GM23248 (cell line): ENCODE data around the gene TFCP2L1. TPM values are rescaled to one million over a fixed set of nuclear protein-coding genes. Genes with fewer than 3 reads are reported as not detected.
"Not testable (repeated sequence)": the region's sequence is repeated elsewhere in the genome, so short reads cannot be mapped to it uniquely, and the experiment has no call there.

Experiments used
- DNase-seq: peaks from one replicate; pipeline ENCODE4 v3.0.0-alpha.2; 2015
- H2AFZ ChIP-seq: fragments of 200-600 bp; sonication (generic); 2 replicates; pipeline ENCODE4 v1.6.1; 2016; ENCODE audit warnings: antibody characterized with exemption
- H3F3A ChIP-seq: fragments of 200-600 bp; sonication (generic); 2 replicates; pipeline ENCODE4 v1.6.1; 2016; ENCODE audit warnings: mild to moderate bottlenecking, antibody characterized with exemption, mixed run types; ENCODE audit not compliant: insufficient read depth
- H3K27ac ChIP-seq: fragments of 200-600 bp; sonication (generic); 2 replicates; pipeline ENCODE4 v1.5.1; 2016; ENCODE audit warnings: mild to moderate bottlenecking
- H3K27me3 ChIP-seq: fragments of 200-600 bp; sonication (generic); replicated peaks from 2 replicates; pipeline ENCODE4 v1.6.1; 2016; ENCODE audit warnings: mild to moderate bottlenecking; ENCODE audit not compliant: insufficient read depth
- H3K36me3 ChIP-seq: fragments of 200-600 bp; sonication (generic); 2 replicates; pipeline ENCODE4 v1.6.1; 2016; ENCODE audit warnings: low read depth, mild to moderate bottlenecking
- H3K4me1 ChIP-seq: fragments of 200-600 bp; sonication (generic); 2 replicates; pipeline ENCODE4 v1.6.1; 2016; ENCODE audit warnings: mild to moderate bottlenecking; ENCODE audit not compliant: insufficient read depth
- H3K4me2 ChIP-seq: fragments of 200-600 bp; sonication (generic); one replicate; pipeline ENCODE4 v1.6.1; 2016; ENCODE audit warnings: mild to moderate bottlenecking; ENCODE audit not compliant: unreplicated experiment
- H3K4me3 ChIP-seq: fragments of 200-600 bp; sonication (generic); 2 replicates; pipeline ENCODE4 v1.5.1; 2016; ENCODE audit warnings: mild to moderate bottlenecking
- H3K79me2 ChIP-seq: fragments of 200-600 bp; sonication (generic); 2 replicates; pipeline ENCODE4 v1.6.1; 2016; ENCODE audit warnings: mild to moderate bottlenecking; ENCODE audit not compliant: insufficient read depth
- H3K9ac ChIP-seq: fragments of 200-600 bp; sonication (generic); 2 replicates; pipeline ENCODE4 v1.6.1; 2016; ENCODE audit warnings: mild to moderate bottlenecking
- H3K9me2 ChIP-seq: fragments of 200-600 bp; sonication (generic); 2 replicates; pipeline ENCODE4 v1.6.1; 2016; ENCODE audit warnings: mixed run types, mild to moderate bottlenecking, moderate library complexity; ENCODE audit not compliant: insufficient read depth
- H3K9me3 ChIP-seq: fragments of 200-600 bp; sonication (generic); one replicate; pipeline ENCODE4 v1.6.1; 2017; ENCODE audit warnings: low read depth
- H4K20me1 ChIP-seq: fragments of 200-600 bp; sonication (generic); 2 replicates; pipeline ENCODE4 v1.6.0; 2016; ENCODE audit not compliant: insufficient read depth
- EZH2 ChIP-seq: fragments of 200-600 bp; sonication (generic); IDR thresholded peaks from 2 replicates; pipeline ENCODE4 v1.6.1; 2018; ENCODE audit warnings: antibody characterized with exemption, mild to moderate bottlenecking; ENCODE audit not compliant: insufficient read depth, poor library complexity, severe bottlenecking
- EZH2phosphoT487 ChIP-seq: fragments of 200-600 bp; sonication (generic); IDR thresholded peaks from 2 replicates; pipeline ENCODE4 v1.6.1; 2018; ENCODE audit warnings: antibody characterized with exemption, moderate library complexity, mild to moderate bottlenecking, low read depth; ENCODE audit not compliant: insufficient read depth
- WGBS, 2 experiments: methylation state at CpG; one replicate each; pipeline ENCODE4 v1.1.6; 2015 to 2017; ENCODE audit warnings: low lambda C conversion rate in 2 of 2, low coverage in 1 of 2; ENCODE audit errors: missing lambda C conversion rate in 2 of 2; 5-methylcytosine and 5-hydroxymethylcytosine counted together
- in situ Hi-C: fragments of 300-500 bp; cut with MboI; formaldehyde crosslinking; loops from 2 replicates; pipeline ENCODE4 v1.15.0; 2020
- polyA plus RNA-seq: library from polyadenylated mRNA; unstranded; fragments of >200 nt; fragmentation: Nextera tagmentation; extraction: Ambion mirVana; gene quantifications from 2 replicates; pipeline ENCODE4 v1.2.1, GENCODE V29; 2016
- total RNA-seq: library from RNA; depleted of rRNA; stranded (reverse); fragments of >200 nt; shearing (Covaris generic); gene quantifications from 2 replicates; pipeline ENCODE4 v1.2.3, GENCODE V29; 2014

Gene TFCP2L1
- total and polyA plus RNA-seq, 2 experiments from 2014 or later: not detected

- DNase-seq: no peak
- Histone ChIP-seq H3K4me3 (no peak overlapping the region), H3K9me3 (no peaks in the 10 kb centered on the region), H3K27me3 (peaks cover 61% of the 10 kb centered on the region), H4K20me1 (no peaks in the 10 kb centered on the region), H3K4me1 (no peaks in the 10 kb centered on the region), H3K9ac (no peak overlapping the region), H2AFZ (no peak overlapping the region), H3K9me2 (no peaks in the 10 kb centered on the region), H3K4me2 (no peak overlapping the region), H3K36me3 (no peaks in the 10 kb centered on the region), H3K27ac (no peak overlapping the region), H3K79me2 (no peaks in the 10 kb centered on the region), H3F3A (no peaks in the 10 kb centered on the region)
- TF ChIP-seq EZH2 (no peak), EZH2phosphoT487 (no peak)
- WGBS, 2 experiments: 13 to 20% methylated on average over 2 of the region's 2 CpGs
- in situ Hi-C loops: no loop called here
Measured at GRCh38 chr2:121307048-121307447, 22.0 kb upstream of the TFCP2L1 start.

- DNase-seq: no peak
- Histone ChIP-seq H3K27me3 (peaks cover 57% of the 10 kb centered on the region), H3K36me3 (no peaks in the 10 kb centered on the region), H3K4me1 (no peaks in the 10 kb centered on the region), H2AFZ (no peak overlapping the region), H3K4me3 (no peak overlapping the region), H3K9me2 (no peaks in the 10 kb centered on the region), H3K27ac (no peak overlapping the region), H3K79me2 (no peaks in the 10 kb centered on the region), H3K9ac (no peak overlapping the region), H4K20me1 (no peaks in the 10 kb centered on the region), H3K9me3 (no peaks in the 10 kb centered on the region), H3K4me2 (no peak overlapping the region), H3F3A (no peaks in the 10 kb centered on the region)
- 12 to 19% methylated on average over 2 of the region's 2 CpGs for WGBS, 2 experiments
- no peak for TF ChIP-seq EZH2
- no peak for TF ChIP-seq EZH2phosphoT487
- in situ Hi-C loops: no loop called here
Measured at GRCh38 chr2:121304941-121305340, 19.9 kb upstream of the TFCP2L1 start.

GRCh38 chr2:121303531-121304263, 18.7 kb upstream of the TFCP2L1 start:
- no peaks in the 10 kb centered on the region for H4K20me1 ChIP-seq
- H3K4me3 ChIP-seq: no peak overlapping the region
- no peaks in the 10 kb centered on the region for H3K9me2 ChIP-seq
- H3K27ac ChIP-seq: no peak overlapping the region
- no peaks in the 10 kb centered on the region for H3K36me3 ChIP-seq
- in situ Hi-C loops: no loop called here
- no peaks in the 10 kb centered on the region for H3K9me3 ChIP-seq
- H2AFZ ChIP-seq: no peak overlapping the region
- 64 to 90% methylated on average over 2 of the region's 2 CpGs for WGBS, 2 experiments
- no peak for TF ChIP-seq EZH2
- no peak for TF ChIP-seq EZH2phosphoT487
- H3K79me2 ChIP-seq: no peaks in the 10 kb centered on the region
- peaks cover 52% of the 10 kb centered on the region for H3K27me3 ChIP-seq
- H3K4me2 ChIP-seq: no peak overlapping the region
- no peak for DNase-seq
- no peaks in the 10 kb centered on the region for H3K4me1 ChIP-seq
- H3F3A ChIP-seq: no peaks in the 10 kb centered on the region
- H3K9ac ChIP-seq: no peak overlapping the region

GRCh38 chr2:121301190-121301589, 16.2 kb upstream of the TFCP2L1 start:
- H3K9me2 ChIP-seq, H3K9ac ChIP-seq, in situ Hi-C loops: not testable (repeated sequence)

GRCh38 chr2:121298476-121298875, 13.5 kb upstream of the TFCP2L1 start:
- H3K36me3 ChIP-seq: no peaks in the 10 kb centered on the region
- H4K20me1 ChIP-seq: no peaks in the 10 kb centered on the region
- H3K27ac ChIP-seq: no peak overlapping the region
- TF ChIP-seq EZH2 (no peak), EZH2phosphoT487 (no peak)
- H3F3A ChIP-seq: no peaks in the 10 kb centered on the region
- H3K9me2 ChIP-seq: no peaks in the 10 kb centered on the region
- no peak overlapping the region for H3K4me3 ChIP-seq
- no peak overlapping the region for H3K4me2 ChIP-seq
- no peaks in the 10 kb centered on the region for H3K9me3 ChIP-seq
- peaks cover 25% of the 10 kb centered on the region for H3K27me3 ChIP-seq
- no peak overlapping the region for H3K9ac ChIP-seq
- no peaks in the 10 kb centered on the region for H3K4me1 ChIP-seq
- in situ Hi-C loops: no loop called here
- H2AFZ ChIP-seq: no peak overlapping the region
- no peaks in the 10 kb centered on the region for H3K79me2 ChIP-seq
- WGBS, 2 experiments: 68 to 69% methylated on average over 12 of the region's 12 CpGs
- no peak for DNase-seq

More at GRCh38 chr2:121301190-121301589, 16.2 kb upstream of the TFCP2L1 start:
- not testable (repeated sequence) for H3K9me3 ChIP-seq, H3K4me1 ChIP-seq, DNase-seq, H3K4me2 ChIP-seq, H3K36me3 ChIP-seq, H3K27ac ChIP-seq, H4K20me1 ChIP-seq, H2AFZ ChIP-seq, H3F3A ChIP-seq, H3K79me2 ChIP-seq, H3K4me3 ChIP-seq
- H3K27me3 ChIP-seq: peaks cover 35% of the 10 kb centered on the region; the same call in 1 of the 2 replicates

- H3K4me3 ChIP-seq, H3K9ac ChIP-seq, H3K79me2 ChIP-seq, H3F3A ChIP-seq, DNase-seq, H4K20me1 ChIP-seq, H3K4me2 ChIP-seq, H3K27ac ChIP-seq, H3K4me1 ChIP-seq, H3K9me3 ChIP-seq, in situ Hi-C loops, H3K36me3 ChIP-seq, H3K9me2 ChIP-seq, H2AFZ ChIP-seq: not testable (repeated sequence)
- peaks cover 25% of the 10 kb centered on the region for H3K27me3 ChIP-seq
- WGBS, 2 experiments: 56 to 62% methylated on average over 5 of the region's 5 CpGs
Measured at GRCh38 chr2:121297866-121298265, 12.9 kb upstream of the TFCP2L1 start.
